Neural progenitor cell (in vitro differentiated cells): ENCODE measurements around the gene ABCC6. TPM values are rescaled to one million over a fixed set of nuclear protein-coding genes. Genes with fewer than 3 reads are reported as not detected.

Source experiments
- DNase-seq: peaks from one replicate; pipeline ENCODE4 v3.0.0-alpha.2; 2016; ENCODE audit warnings: low spot score
- H2AFZ ChIP-seq: fragments of 200-600 bp; sonication (generic); replicated peaks from 2 replicates; pipeline ENCODE4 v1.6.1; 2016; ENCODE audit warnings: antibody characterized with exemption
- H3F3A ChIP-seq: fragments of 200-600 bp; sonication (generic); 2 replicates; pipeline ENCODE4 v1.6.1; 2016; ENCODE audit warnings: antibody characterized with exemption, low read depth
- H3K27ac ChIP-seq: fragments of 200-600 bp; sonication (generic); 2 replicates; pipeline ENCODE4 v1.5.1; 2016; ENCODE audit warnings: mild to moderate bottlenecking
- H3K27me3 ChIP-seq: fragments of 200-600 bp; sonication (generic); 2 replicates; pipeline ENCODE4 v1.6.1; 2016; ENCODE audit warnings: mild to moderate bottlenecking, moderate library complexity
- H3K36me3 ChIP-seq: fragments of 200-600 bp; sonication (generic); 2 replicates; pipeline ENCODE4 v1.5.1; 2016
- H3K4me1 ChIP-seq: fragments of 200-600 bp; sonication (generic); 2 replicates; pipeline ENCODE4 v1.6.1; 2016; ENCODE audit warnings: mixed run types
- H3K4me2 ChIP-seq: fragments of 200-600 bp; sonication (generic); 2 replicates; pipeline ENCODE4 v1.6.1; 2016
- H3K4me3 ChIP-seq: fragments of 200-600 bp; sonication (generic); 2 replicates; pipeline ENCODE4 v1.5.1; 2016
- H3K79me2 ChIP-seq: fragments of 200-600 bp; sonication (generic); 2 replicates; pipeline ENCODE4 v1.6.1; 2016; ENCODE audit warnings: low read depth
- H3K9ac ChIP-seq: fragments of 200-600 bp; sonication (generic); 2 replicates; pipeline ENCODE4 v1.6.1; 2016
- H3K9me3 ChIP-seq: fragments of 200-600 bp; sonication (generic); 2 replicates; pipeline ENCODE4 v1.5.1; 2016; ENCODE audit warnings: low read depth
- H4K20me1 ChIP-seq: fragments of 200-600 bp; sonication (generic); 2 replicates; pipeline ENCODE4 v1.6.1; 2016; ENCODE audit warnings: low read depth
- H3K27ac Mint-ChIP-seq: 3 replicates; pipeline ENCODE4 v1.8.0; 2021; ENCODE audit warnings: mixed read lengths
- H3K27me3 Mint-ChIP-seq: 2 replicates; pipeline ENCODE4 v1.8.0; 2022; ENCODE audit warnings: low read depth, mild to moderate bottlenecking, inconsistent platforms, moderate library complexity, mixed read lengths; ENCODE audit not compliant: insufficient read depth
- H3K36me3 Mint-ChIP-seq: 3 replicates; pipeline ENCODE4 v1.8.0; 2021; ENCODE audit warnings: mixed read lengths
- H3K4me1 Mint-ChIP-seq: 3 replicates; pipeline ENCODE4 v1.8.0; 2021; ENCODE audit warnings: mixed read lengths
- H3K4me3 Mint-ChIP-seq: 3 replicates; pipeline ENCODE4 v1.8.0; 2021; ENCODE audit warnings: mild to moderate bottlenecking, moderate library complexity, mixed read lengths
- H3K9me3 Mint-ChIP-seq: 3 replicates; pipeline ENCODE4 v1.8.0; 2020; ENCODE audit warnings: mixed read lengths
- CTCF ChIP-seq: fragments of 200-600 bp; sonication (generic); IDR thresholded peaks from 2 replicates; pipeline ENCODE4 v1.5.1; 2017; ENCODE audit warnings: antibody characterized with exemption, mild to moderate bottlenecking
- EZH2 ChIP-seq: fragments of 200-600 bp; sonication (generic); IDR thresholded peaks from 2 replicates; pipeline ENCODE4 v1.6.1; 2017; ENCODE audit warnings: antibody characterized with exemption, mild to moderate bottlenecking, moderate library complexity
- EZH2phosphoT487 ChIP-seq: fragments of 200-600 bp; sonication (generic); IDR thresholded peaks from 2 replicates; pipeline ENCODE4 v1.6.1; 2017; ENCODE audit warnings: antibody characterized with exemption
- total RNA-seq: library from RNA; depleted of rRNA; stranded (reverse); fragments of >200 nt; gene quantifications from 2 replicates; pipeline ENCODE4 v1.2.3, GENCODE V29; 2015; ENCODE audit warnings: low replicate concordance

ABCC6 gene
- total RNA-seq, 1 donor from 2014 or later: 0.79 TPM

DNA sequence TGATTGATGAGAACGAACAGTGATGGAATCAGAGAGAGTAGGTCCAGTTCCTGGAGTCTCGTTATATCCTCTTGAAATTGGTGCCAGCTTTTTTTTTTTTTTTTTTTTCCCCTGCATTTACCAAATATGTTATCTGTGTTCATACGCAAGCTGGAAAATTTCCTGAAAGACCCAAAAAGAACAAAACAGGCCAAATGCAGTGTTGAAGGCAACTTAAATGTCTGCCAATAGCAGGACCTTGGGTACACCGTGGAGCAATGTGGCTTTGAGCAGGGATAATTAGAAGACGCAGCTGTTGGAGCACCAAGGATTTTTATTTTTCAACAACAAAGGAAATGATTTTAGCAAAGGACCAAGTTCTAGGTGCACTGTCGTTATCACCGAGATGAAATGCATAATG, 105.0 kb downstream of the ABCC6 start:
- no peak overlapping the region for H2AFZ ChIP-seq
- no peaks in the 10 kb centered on the region for H3F3A ChIP-seq
- no peaks in the 10 kb centered on the region for H4K20me1 ChIP-seq
- H3K36me3 Mint-ChIP-seq: peaks cover 39% of the 10 kb centered on the region
- no peak overlapping the region for H3K27ac Mint-ChIP-seq
- H3K27me3 ChIP-seq: no peaks in the 10 kb centered on the region
- no peaks in the 10 kb centered on the region for H3K9me3 ChIP-seq
- H3K9ac ChIP-seq: no peak overlapping the region
- peaks cover 20% of the 10 kb centered on the region for H3K9me3 Mint-ChIP-seq
- H3K27me3 Mint-ChIP-seq: peaks cover 2% of the 10 kb centered on the region
- DNase-seq: no peak
- no peak overlapping the region for H3K4me2 ChIP-seq
- no peak overlapping the region for H3K4me3 Mint-ChIP-seq
- H3K36me3 ChIP-seq: peaks cover 3% of the 10 kb centered on the region
- H3K27ac ChIP-seq: no peak overlapping the region
- no peak overlapping the region for H3K4me3 ChIP-seq
- no peaks in the 10 kb centered on the region for H3K79me2 ChIP-seq
- H3K4me1 ChIP-seq: no peaks in the 10 kb centered on the region
- no peaks in the 10 kb centered on the region for H3K4me1 Mint-ChIP-seq
- no peak for TF ChIP-seq CTCF
- TF ChIP-seq EZH2phosphoT487: no peak
- no peak for TF ChIP-seq EZH2

DNA sequence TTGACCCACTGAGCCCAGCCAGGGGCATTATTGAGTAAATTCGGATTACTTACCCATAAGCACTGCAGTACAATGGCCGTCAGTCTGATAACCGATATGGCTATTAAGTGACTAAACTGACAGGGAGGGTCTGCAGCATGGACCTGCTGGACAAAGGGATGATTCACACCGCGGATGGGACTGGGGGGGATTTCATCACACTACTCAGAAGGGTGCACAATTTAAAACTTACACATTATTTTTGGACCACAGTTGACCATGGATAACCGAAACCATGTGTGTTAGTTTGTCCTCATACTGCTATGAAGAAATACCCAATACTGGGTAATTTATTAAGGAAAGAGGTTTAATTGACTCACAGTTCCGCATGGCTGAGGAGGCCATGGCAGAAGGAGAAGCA, 106.5 kb downstream of the ABCC6 start:
- peaks cover 20% of the 10 kb centered on the region for H3K9me3 Mint-ChIP-seq
- Histone ChIP-seq H3K4me2 (no peak overlapping the region), H3K4me1 (no peaks in the 10 kb centered on the region), H3K36me3 (peaks cover 3% of the 10 kb centered on the region), H4K20me1 (peaks cover 4% of the 10 kb centered on the region), H3F3A (no peaks in the 10 kb centered on the region), H3K9me3 (no peaks in the 10 kb centered on the region), H2AFZ (no peak overlapping the region), H3K79me2 (no peaks in the 10 kb centered on the region), H3K9ac (no peak overlapping the region), H3K4me3 (no peak overlapping the region), H3K27ac (no peak overlapping the region), H3K27me3 (no peaks in the 10 kb centered on the region)
- no peaks in the 10 kb centered on the region for H3K4me1 Mint-ChIP-seq
- H3K27me3 Mint-ChIP-seq: peaks cover 2% of the 10 kb centered on the region
- H3K27ac Mint-ChIP-seq: no peak overlapping the region
- H3K4me3 Mint-ChIP-seq: no peak overlapping the region
- TF ChIP-seq EZH2 (no peak), EZH2phosphoT487 (no peak), CTCF (no peak)
- H3K36me3 Mint-ChIP-seq: peaks cover 32% of the 10 kb centered on the region
- no peak for DNase-seq

- H3K79me2 ChIP-seq: no peaks in the 10 kb centered on the region
- Mint-ChIP-seq H3K27me3 (no peaks in the 10 kb centered on the region), H3K36me3 (peaks cover 29% of the 10 kb centered on the region), H3K9me3 (peaks cover 12% of the 10 kb centered on the region), H3K27ac (no peak overlapping the region), H3K4me1 (peaks cover 2% of the 10 kb centered on the region), H3K4me3 (no peak overlapping the region)
- peaks cover 4% of the 10 kb centered on the region for H4K20me1 ChIP-seq
- H3K27me3 ChIP-seq: no peaks in the 10 kb centered on the region
- H3K27ac ChIP-seq: no peak overlapping the region
- H3K4me3 ChIP-seq: no peak overlapping the region
- TF ChIP-seq CTCF (no peak), EZH2phosphoT487 (no peak), EZH2 (no peak)
- no peak overlapping the region for H2AFZ ChIP-seq
- no peaks in the 10 kb centered on the region for H3K4me1 ChIP-seq
- H3K36me3 ChIP-seq: peaks cover 3% of the 10 kb centered on the region
- no peaks in the 10 kb centered on the region for H3F3A ChIP-seq
- H3K9ac ChIP-seq: no peak overlapping the region
- H3K9me3 ChIP-seq: no peaks in the 10 kb centered on the region
- H3K4me2 ChIP-seq: no peak overlapping the region
- DNase-seq: no peak
Observed at GRCh38 chr16:16113076-16113475, 110.2 kb downstream of the ABCC6 start.
